ENCODE data around the gene MANSC4. TPM values are rescaled to one million over a fixed set of nuclear protein-coding genes. Genes with fewer than 3 reads are reported as not detected.

The MANSC4 gene
- total and polyA plus RNA-seq, 9 of the 15 experiments (the other 6 are each of a cell fraction or from before 2014, with no cell fraction given), result not detected

GRCh38 chr12:27779920-27780611 is at the start of gene MANSC4, which contains the start of gene KLHL42 (continued):
- TF ChIP-seq KDM2B (CRISPR knock-in tag; IDR thresholded peaks at IDR 0.05) (no peak; the same call in 1 of the 2 replicates), ZNF311 (CRISPR knock-in tag; IDR thresholded peaks at IDR 0.05) (no peak), NCOA1 (IDR thresholded peaks at IDR 0.05; ENCODE audit: low read depth) (no peak), MEIS2 (IDR thresholded peaks at IDR 0.05; ENCODE audit: partially characterized antibody) (no peak), FUS (optimal IDR thresholded peaks at IDR 0.05; ENCODE audit: low read depth, low read length) (no peak), SMAD2 (IDR thresholded peaks at IDR 0.05; ENCODE audit: low read depth, low read length) (no peak), SMARCE1 (IDR thresholded peaks at IDR 0.05) (no peak), POLR2G (IDR thresholded peaks at IDR 0.05; ENCODE audit: low read depth, low read length) (peak; percentile 88), HBP1 (CRISPR knock-in tag; IDR thresholded peaks at IDR 0.05) (no peak), MLX (CRISPR knock-in tag; conservative IDR thresholded peaks at IDR 0.05) (no peak), ZNF253 (CRISPR knock-in tag; conservative IDR thresholded peaks at IDR 0.05) (no peak), NFIX (CRISPR knock-in tag; IDR thresholded peaks at IDR 0.05; ENCODE audit: low read depth) (no peak), SOX6 (IDR thresholded peaks at IDR 0.05) (no peak), POLR2AphosphoS5 (IDR thresholded peaks at IDR 0.05; ENCODE audit: control insufficient read depth, insufficient read depth, low read depth, low read length) (no peak), MED1 (CRISPR knock-in tag; IDR thresholded peaks at IDR 0.05; ENCODE audit: borderline replicate concordance) (no peak), TEAD2 (tag; IDR thresholded peaks at IDR 0.05) (no peak)
- TF ChIP-seq, protein P1, sequence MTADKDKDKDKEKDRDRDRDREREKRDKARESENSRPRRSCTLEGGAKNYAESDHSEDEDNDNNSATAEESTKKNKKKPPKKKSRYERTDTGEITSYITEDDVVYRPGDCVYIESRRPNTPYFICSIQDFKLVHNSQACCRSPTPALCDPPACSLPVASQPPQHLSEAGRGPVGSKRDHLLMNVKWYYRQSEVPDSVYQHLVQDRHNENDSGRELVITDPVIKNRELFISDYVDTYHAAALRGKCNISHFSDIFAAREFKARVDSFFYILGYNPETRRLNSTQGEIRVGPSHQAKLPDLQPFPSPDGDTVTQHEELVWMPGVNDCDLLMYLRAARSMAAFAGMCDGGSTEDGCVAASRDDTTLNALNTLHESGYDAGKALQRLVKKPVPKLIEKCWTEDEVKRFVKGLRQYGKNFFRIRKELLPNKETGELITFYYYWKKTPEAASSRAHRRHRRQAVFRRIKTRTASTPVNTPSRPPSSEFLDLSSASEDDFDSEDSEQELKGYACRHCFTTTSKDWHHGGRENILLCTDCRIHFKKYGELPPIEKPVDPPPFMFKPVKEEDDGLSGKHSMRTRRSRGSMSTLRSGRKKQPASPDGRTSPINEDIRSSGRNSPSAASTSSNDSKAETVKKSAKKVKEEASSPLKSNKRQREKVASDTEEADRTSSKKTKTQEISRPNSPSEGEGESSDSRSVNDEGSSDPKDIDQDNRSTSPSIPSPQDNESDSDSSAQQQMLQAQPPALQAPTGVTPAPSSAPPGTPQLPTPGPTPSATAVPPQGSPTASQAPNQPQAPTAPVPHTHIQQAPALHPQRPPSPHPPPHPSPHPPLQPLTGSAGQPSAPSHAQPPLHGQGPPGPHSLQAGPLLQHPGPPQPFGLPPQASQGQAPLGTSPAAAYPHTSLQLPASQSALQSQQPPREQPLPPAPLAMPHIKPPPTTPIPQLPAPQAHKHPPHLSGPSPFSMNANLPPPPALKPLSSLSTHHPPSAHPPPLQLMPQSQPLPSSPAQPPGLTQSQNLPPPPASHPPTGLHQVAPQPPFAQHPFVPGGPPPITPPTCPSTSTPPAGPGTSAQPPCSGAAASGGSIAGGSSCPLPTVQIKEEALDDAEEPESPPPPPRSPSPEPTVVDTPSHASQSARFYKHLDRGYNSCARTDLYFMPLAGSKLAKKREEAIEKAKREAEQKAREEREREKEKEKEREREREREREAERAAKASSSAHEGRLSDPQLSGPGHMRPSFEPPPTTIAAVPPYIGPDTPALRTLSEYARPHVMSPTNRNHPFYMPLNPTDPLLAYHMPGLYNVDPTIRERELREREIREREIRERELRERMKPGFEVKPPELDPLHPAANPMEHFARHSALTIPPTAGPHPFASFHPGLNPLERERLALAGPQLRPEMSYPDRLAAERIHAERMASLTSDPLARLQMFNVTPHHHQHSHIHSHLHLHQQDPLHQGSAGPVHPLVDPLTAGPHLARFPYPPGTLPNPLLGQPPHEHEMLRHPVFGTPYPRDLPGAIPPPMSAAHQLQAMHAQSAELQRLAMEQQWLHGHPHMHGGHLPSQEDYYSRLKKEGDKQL (CRISPR knock-in tag; IDR thresholded peaks at IDR 0.05; ENCODE audit: borderline replicate concordance), result no peak
- TF ChIP-seq, protein P2, sequence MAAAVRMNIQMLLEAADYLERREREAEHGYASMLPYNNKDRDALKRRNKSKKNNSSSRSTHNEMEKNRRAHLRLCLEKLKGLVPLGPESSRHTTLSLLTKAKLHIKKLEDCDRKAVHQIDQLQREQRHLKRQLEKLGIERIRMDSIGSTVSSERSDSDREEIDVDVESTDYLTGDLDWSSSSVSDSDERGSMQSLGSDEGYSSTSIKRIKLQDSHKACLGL (CRISPR knock-in tag; IDR thresholded peaks at IDR 0.05; ENCODE audit: borderline replicate concordance, poor library complexity, severe bottlenecking), result no peak
- TF ChIP-seq, protein P3, sequence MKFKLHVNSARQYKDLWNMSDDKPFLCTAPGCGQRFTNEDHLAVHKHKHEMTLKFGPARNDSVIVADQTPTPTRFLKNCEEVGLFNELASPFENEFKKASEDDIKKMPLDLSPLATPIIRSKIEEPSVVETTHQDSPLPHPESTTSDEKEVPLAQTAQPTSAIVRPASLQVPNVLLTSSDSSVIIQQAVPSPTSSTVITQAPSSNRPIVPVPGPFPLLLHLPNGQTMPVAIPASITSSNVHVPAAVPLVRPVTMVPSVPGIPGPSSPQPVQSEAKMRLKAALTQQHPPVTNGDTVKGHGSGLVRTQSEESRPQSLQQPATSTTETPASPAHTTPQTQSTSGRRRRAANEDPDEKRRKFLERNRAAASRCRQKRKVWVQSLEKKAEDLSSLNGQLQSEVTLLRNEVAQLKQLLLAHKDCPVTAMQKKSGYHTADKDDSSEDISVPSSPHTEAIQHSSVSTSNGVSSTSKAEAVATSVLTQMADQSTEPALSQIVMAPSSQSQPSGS (CRISPR knock-in tag; IDR thresholded peaks at IDR 0.05), result no peak

All from K562 (cell line).